MM.1S (cell line): ENCODE results near the gene CACFD1.

Experiments
- DNase-seq: peaks from one replicate; pipeline ENCODE4 v3.0.0-alpha.2; 2015
- H2AFZ ChIP-seq: fragments of 300-600 bp; sonication (generic); 2 replicates; pipeline ENCODE4 v1.6.0; 2016; ENCODE audit warnings: antibody characterized with exemption, low read length
- H3F3A ChIP-seq: fragments of 300-600 bp; sonication (generic); 2 replicates; pipeline ENCODE4 v1.6.1; 2016; ENCODE audit warnings: mild to moderate bottlenecking, antibody characterized with exemption, low read length, moderate library complexity, mixed read lengths; ENCODE audit not compliant: insufficient read depth
- H3K27ac ChIP-seq: fragments of 300-600 bp; sonication (generic); 2 replicates; pipeline ENCODE4 v1.5.1; 2016; ENCODE audit warnings: mild to moderate bottlenecking, low read length
- H3K27me3 ChIP-seq: fragments of 300-600 bp; sonication (generic); replicated peaks from 2 replicates; pipeline ENCODE4 v1.6.0; 2016; ENCODE audit warnings: low read length; ENCODE audit not compliant: insufficient read depth
- H3K36me3 ChIP-seq: fragments of 300-600 bp; sonication (generic); replicated peaks from 2 replicates; pipeline ENCODE4 v1.6.1; 2016; ENCODE audit warnings: mild to moderate bottlenecking, low read length, mixed read lengths; ENCODE audit not compliant: insufficient read depth
- H3K4me1 ChIP-seq: fragments of 300-600 bp; sonication (generic); 2 replicates; pipeline ENCODE4 v1.6.1; 2016; ENCODE audit warnings: low read length, mixed read lengths
- H3K4me2 ChIP-seq: fragments of 300-600 bp; sonication (generic); 2 replicates; pipeline ENCODE4 v1.6.0; 2016; ENCODE audit warnings: low read depth, low read length
- H3K4me3 ChIP-seq: fragments of 300-600 bp; sonication (generic); 2 replicates; pipeline ENCODE4 v1.5.1; 2016; ENCODE audit warnings: low read length, mixed read lengths
- H3K79me2 ChIP-seq: fragments of 300-600 bp; sonication (generic); 2 replicates; pipeline ENCODE4 v1.6.1; 2016; ENCODE audit warnings: mixed run types, low read length, mixed read lengths
- H3K9ac ChIP-seq: fragments of 300-600 bp; sonication (generic); 2 replicates; pipeline ENCODE4 v1.6.1; 2016; ENCODE audit warnings: low read length, mixed read lengths
- H3K9me2 ChIP-seq: fragments of 300-600 bp; sonication (generic); replicated peaks from 2 replicates; pipeline ENCODE4 v1.6.1; 2016; ENCODE audit warnings: mild to moderate bottlenecking, low read length, mixed read lengths; ENCODE audit not compliant: insufficient read depth
- H3K9me3 ChIP-seq: fragments of 300-600 bp; sonication (generic); replicated peaks from 2 replicates; pipeline ENCODE4 v1.6.1; 2016; ENCODE audit warnings: mild to moderate bottlenecking, low read length, mixed read lengths; ENCODE audit not compliant: insufficient read depth
- H4K20me1 ChIP-seq: fragments of 300-600 bp; sonication (generic); 2 replicates; pipeline ENCODE4 v1.6.1; 2016; ENCODE audit warnings: mild to moderate bottlenecking, low read length, moderate library complexity, mixed read lengths; ENCODE audit not compliant: insufficient read depth
- EZH2 ChIP-seq: fragments of 300-600 bp; sonication (generic); optimal IDR thresholded peaks from 2 replicates; pipeline ENCODE3; 2017; ENCODE audit warnings: low read depth, mild to moderate bottlenecking, antibody characterized with exemption, low read length, mixed read lengths
- EZH2phosphoT487 ChIP-seq: fragments of 300-600 bp; sonication (generic); IDR thresholded peaks from 2 replicates; pipeline ENCODE4 v1.6.1; 2018; ENCODE audit warnings: antibody characterized with exemption, low read length
- TF ChIP-seq, protein P1 (sequence below): fragments of 300-600 bp; sonication (generic); IDR thresholded peaks from 2 replicates; pipeline ENCODE4 v1.5.1; 2016; ENCODE audit warnings: antibody characterized with exemption, low read length, mixed read lengths

The CACFD1 gene

DNA sequence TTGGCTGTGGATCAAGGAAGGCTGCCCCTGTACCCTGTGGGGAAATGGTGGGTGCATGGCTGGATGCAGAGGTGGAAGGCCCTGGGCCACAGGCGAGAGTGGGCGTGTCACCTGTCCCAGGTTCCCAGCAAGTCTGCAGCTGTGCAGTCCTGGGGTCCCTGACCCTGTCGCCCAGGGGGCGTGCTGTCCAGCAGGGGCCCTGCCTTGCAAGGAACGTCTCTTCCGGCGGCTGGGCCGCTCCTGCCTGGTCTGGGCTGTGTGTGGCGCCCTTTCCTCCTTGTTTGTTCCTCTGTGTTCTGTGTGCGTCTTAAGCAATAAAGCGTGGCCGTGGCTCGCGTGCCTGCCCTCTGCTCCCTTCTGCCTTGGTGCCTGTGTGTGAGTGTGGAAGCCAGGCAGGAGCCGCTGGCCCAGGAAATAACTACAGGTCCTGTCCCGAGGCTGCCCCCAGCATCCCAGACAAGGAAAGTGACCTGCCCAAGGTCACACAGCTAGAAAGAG, 10.7 kb downstream of the CACFD1 start:
- DNase-seq = no peak
- no peaks in the 10 kb centered on the region for H4K20me1 ChIP-seq
- H3K36me3 ChIP-seq = no peaks in the 10 kb centered on the region
- H3K9me3 ChIP-seq = no peaks in the 10 kb centered on the region
- H3K4me2 ChIP-seq = no peak overlapping the region
- no peaks in the 10 kb centered on the region for H3K79me2 ChIP-seq
- no peaks in the 10 kb centered on the region for H3K4me1 ChIP-seq
- peaks cover 24% of the 10 kb centered on the region for H3K27me3 ChIP-seq
- no peaks in the 10 kb centered on the region for H3K9me2 ChIP-seq
- no peak overlapping the region for H2AFZ ChIP-seq
- TF ChIP-seq EZH2 = no peak
- no peak for TF ChIP-seq EZH2phosphoT487
- TF ChIP-seq, protein P1, sequence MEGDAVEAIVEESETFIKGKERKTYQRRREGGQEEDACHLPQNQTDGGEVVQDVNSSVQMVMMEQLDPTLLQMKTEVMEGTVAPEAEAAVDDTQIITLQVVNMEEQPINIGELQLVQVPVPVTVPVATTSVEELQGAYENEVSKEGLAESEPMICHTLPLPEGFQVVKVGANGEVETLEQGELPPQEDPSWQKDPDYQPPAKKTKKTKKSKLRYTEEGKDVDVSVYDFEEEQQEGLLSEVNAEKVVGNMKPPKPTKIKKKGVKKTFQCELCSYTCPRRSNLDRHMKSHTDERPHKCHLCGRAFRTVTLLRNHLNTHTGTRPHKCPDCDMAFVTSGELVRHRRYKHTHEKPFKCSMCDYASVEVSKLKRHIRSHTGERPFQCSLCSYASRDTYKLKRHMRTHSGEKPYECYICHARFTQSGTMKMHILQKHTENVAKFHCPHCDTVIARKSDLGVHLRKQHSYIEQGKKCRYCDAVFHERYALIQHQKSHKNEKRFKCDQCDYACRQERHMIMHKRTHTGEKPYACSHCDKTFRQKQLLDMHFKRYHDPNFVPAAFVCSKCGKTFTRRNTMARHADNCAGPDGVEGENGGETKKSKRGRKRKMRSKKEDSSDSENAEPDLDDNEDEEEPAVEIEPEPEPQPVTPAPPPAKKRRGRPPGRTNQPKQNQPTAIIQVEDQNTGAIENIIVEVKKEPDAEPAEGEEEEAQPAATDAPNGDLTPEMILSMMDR = no peak
- no peaks in the 10 kb centered on the region for H3F3A ChIP-seq
- no peak overlapping the region for H3K4me3 ChIP-seq
- no peak overlapping the region for H3K27ac ChIP-seq
- H3K9ac ChIP-seq = no peak overlapping the region

DNA sequence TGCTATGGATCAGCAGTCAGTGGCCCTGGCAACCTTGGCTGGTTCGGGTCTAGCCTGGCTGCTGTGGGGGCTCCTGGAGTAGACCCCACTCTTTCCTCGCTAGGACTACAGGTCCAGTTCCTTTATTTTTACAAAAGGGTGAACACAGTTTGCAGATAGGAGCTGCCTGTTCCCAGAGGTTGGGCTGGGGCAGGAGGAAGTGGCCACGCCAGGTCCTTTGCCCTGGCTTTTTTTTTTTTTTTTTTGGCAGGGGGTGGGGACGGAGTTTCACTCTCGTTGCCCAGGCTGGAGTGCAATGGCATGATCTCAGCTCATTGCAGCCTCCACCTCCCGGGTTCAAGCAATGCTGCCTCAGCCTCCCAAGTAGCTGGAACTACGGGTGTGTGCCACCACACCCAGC, 11.2 kb downstream of the CACFD1 start:
- H3K9me2 ChIP-seq = no peaks in the 10 kb centered on the region
- no peak overlapping the region for H3K4me3 ChIP-seq
- no peak for TF ChIP-seq EZH2
- no peak for TF ChIP-seq EZH2phosphoT487
- TF ChIP-seq, protein P1 = no peak
- H3K79me2 ChIP-seq = no peaks in the 10 kb centered on the region
- no peak overlapping the region for H3K9ac ChIP-seq
- peaks cover 19% of the 10 kb centered on the region; the same call in 1 of the 2 replicates for H3K27me3 ChIP-seq
- H3K4me2 ChIP-seq = no peak overlapping the region
- H4K20me1 ChIP-seq = no peaks in the 10 kb centered on the region
- H3F3A ChIP-seq = no peaks in the 10 kb centered on the region
- H3K36me3 ChIP-seq = no peaks in the 10 kb centered on the region
- DNase-seq = no peak
- no peaks in the 10 kb centered on the region for H3K4me1 ChIP-seq
- no peaks in the 10 kb centered on the region for H3K9me3 ChIP-seq
- no peak overlapping the region for H2AFZ ChIP-seq
- H3K27ac ChIP-seq = no peak overlapping the region

DNA sequence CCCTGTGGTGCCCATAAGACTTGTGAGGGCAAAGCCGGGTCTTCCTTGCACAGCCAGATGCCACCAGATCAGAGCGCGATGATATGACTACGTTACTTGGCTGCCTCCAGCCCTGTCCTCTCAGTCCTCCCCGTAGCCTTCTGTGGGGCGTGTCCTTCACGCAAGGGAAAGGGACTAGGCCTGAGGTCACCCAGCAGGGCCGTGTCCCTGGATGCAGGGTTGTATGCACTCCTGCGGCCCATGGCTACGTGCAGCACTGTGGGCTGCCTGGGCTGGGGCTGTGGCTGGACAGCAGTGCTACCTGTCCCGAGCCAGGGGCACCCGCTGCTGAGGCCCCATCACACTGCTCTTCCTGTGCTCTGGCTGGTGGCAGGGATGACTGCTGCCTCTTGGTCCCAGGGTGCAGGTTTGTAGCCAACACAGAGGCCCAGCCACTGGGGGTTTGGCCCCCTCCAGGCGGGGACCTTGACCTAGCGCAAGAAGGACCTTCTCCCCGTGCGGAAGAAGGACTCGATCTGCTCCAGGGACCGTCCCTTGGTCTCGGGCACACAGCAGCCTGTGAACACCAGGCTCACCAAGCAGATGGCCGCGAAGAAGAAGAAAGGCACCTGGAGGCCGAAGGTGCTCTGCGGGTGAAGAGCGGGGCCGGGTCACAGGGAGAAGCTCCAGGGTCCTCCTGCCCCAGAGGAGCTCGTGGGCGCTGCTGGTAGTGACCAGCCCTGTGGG, 11.9 kb downstream of the CACFD1 start:
- Histone ChIP-seq H3K9ac (no peak overlapping the region), H3K9me3 (no peaks in the 10 kb centered on the region), H3F3A (no peaks in the 10 kb centered on the region), H3K4me1 (no peaks in the 10 kb centered on the region), H3K4me2 (no peak overlapping the region), H4K20me1 (no peaks in the 10 kb centered on the region), H3K4me3 (no peak overlapping the region), H3K27me3 (peaks cover 12% of the 10 kb centered on the region; the same call in 1 of the 2 replicates), H3K36me3 (no peaks in the 10 kb centered on the region), H3K9me2 (no peaks in the 10 kb centered on the region), H3K79me2 (no peaks in the 10 kb centered on the region), H3K27ac (no peak overlapping the region), H2AFZ (no peak overlapping the region)
- DNase-seq = no peak
- no peak for TF ChIP-seq EZH2phosphoT487
- no peak for TF ChIP-seq EZH2
- TF ChIP-seq, protein P1 = no peak
